Skeletal muscle tissue (tissue), 4 donors: ENCODE results near the gene SUN1. TPM values are rescaled to one million over a fixed set of nuclear protein-coding genes. Genes with fewer than 3 reads are reported as not detected.
"Not testable (repeated sequence)": the region's sequence is repeated elsewhere in the genome, so short reads cannot be mapped to it uniquely, and the experiment has no call there.

Experiments
- H3K27ac ChIP-seq: one replicate; pipeline ENCODE4 v1.7.0; 2013; ENCODE audit warnings: mild to moderate bottlenecking, low read depth, low read length, inconsistent platforms
- H3K27me3 ChIP-seq, 3 donors: one replicate each; pipeline ENCODE4 v1.7.0; 2013; ENCODE audit warnings: low read length in 3 of 3; ENCODE audit not compliant: control insufficient read depth in 3 of 3, insufficient read depth in 3 of 3
- H3K36me3 ChIP-seq, 3 donors: one replicate each; pipeline ENCODE4 v1.7.0; 2013; ENCODE audit warnings: low read length in 3 of 3; ENCODE audit not compliant: control insufficient read depth in 3 of 3, insufficient read depth in 3 of 3
- H3K4me1 ChIP-seq, 3 donors: one replicate each; pipeline ENCODE4 v1.7.0; 2013; ENCODE audit warnings: low read length in 3 of 3, mild to moderate bottlenecking in 3 of 3; ENCODE audit not compliant: control insufficient read depth in 3 of 3, insufficient read depth in 3 of 3
- H3K4me3 ChIP-seq, 3 donors: one replicate each; pipeline ENCODE4 v1.7.0; 2013; ENCODE audit warnings: low read length in 3 of 3
- H3K9ac ChIP-seq, 3 donors: one replicate each; pipeline ENCODE4 v1.7.0; 2013; ENCODE audit warnings: low read length in 3 of 3, mild to moderate bottlenecking in 3 of 3, moderate library complexity in 2 of 3, low read depth in 1 of 3
- H3K9me3 ChIP-seq, 3 donors: one replicate each; pipeline ENCODE4 v1.7.0; 2013; ENCODE audit warnings: low read length in 3 of 3; ENCODE audit not compliant: control insufficient read depth in 3 of 3
- total RNA-seq: library from RNA; depleted of rRNA; stranded (reverse); fragments of >200 nt; gene quantifications from one replicate; pipeline ENCODE4 v1.2.3, GENCODE V29; 2014
- donor health status: Osteomylitis.

The SUN1 gene
- total RNA-seq, 1 donor from 2014 or later, result 180 TPM

DNA sequence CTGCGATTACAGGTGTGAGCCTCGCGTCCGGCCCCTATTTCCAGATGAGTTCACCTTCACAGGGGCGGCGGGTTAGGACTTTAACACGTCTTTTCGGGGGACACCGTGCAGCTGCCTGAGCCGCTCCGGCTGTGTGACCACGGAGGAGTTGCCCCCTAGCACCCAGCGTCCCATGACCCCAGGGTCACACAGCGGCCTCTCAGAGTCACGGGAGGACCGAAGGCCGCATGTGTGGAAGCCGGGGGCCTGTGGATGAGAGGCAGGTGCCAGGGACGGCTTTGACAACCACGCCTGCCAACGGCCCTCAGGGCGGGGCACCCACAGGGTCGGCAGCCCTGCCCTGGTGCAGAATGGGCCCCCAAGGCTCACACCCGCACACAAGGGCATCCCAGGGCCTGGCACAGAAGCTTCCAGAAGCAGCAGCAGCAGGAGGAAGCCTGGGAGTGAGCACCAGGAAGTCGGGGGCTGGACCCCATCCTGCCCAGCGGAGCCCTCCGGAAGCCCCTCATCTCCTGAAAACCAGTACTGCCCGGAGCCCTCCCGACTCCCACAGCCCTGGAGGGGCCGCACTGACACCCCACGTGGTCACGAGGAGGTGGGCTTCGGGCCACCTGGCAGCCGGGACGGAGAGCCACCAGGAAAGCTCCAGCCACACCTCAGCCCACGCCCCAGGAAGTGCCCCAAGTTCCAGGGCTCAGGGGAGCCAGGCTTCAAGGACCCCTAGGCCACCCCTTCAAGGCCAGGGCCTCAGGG, 89.5 kb downstream of the SUN1 start:
- H3K4me3 ChIP-seq, result no peak overlapping the region
- H3K36me3 ChIP-seq, result no peaks in the 10 kb centered on the region
- peaks cover 10 to 27% (median 27%) of the 10 kb centered on the region in 3 donors for H3K27me3 ChIP-seq
- no peak overlapping the region for H3K9ac ChIP-seq
- no peak overlapping the region for H3K27ac ChIP-seq
- no peaks in the 10 kb centered on the region for H3K9me3 ChIP-seq
- peaks cover 0 to 3% (median 0%) of the 10 kb centered on the region in 3 donors for H3K4me1 ChIP-seq

DNA sequence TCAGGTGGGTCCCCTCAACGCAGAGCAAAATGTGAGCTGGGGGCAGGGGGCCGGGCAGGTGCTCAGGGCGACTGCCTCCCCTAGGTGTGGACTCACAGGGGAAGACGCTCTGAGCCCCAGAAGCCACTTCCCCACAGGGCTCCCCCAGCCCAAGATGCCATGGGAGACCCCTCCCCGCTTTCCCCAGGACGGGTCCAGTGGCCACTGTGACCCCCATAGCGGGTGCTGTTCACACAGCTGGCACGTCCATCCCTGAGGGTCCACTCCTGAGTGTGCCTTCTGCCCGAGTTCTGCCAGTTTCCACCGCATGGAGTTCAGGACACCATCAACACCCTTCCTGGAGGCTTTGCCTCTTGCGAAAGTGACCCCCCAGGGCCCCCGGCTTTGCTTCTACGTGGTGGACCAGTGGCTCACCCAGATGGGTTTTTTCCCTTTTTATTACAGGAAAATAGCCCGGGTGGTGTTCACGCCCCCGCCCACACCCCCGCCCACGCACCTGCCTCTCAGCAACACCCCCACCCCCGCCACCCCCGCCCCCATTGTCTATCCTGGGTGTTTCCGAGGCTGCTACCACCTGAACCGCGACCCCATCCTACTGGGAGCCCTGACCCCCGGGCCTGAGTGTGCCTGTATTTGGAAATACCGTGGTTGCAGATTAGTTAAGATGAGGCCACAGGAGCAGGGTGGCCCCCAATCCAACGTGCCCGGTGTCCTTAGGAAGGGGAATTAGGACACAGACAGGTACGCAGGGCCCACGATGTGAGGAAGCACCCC, 90.2 kb downstream of the SUN1 start:
- no peak overlapping the region for H3K9ac ChIP-seq
- no peak overlapping the region for H3K4me3 ChIP-seq
- peaks cover 0 to 3% (median 0%) of the 10 kb centered on the region in 3 donors for H3K4me1 ChIP-seq
- H3K27me3 ChIP-seq, result peaks cover 10 to 35% (median 31%) of the 10 kb centered on the region in 3 donors
- no peaks in the 10 kb centered on the region for H3K9me3 ChIP-seq
- no peaks in the 10 kb centered on the region for H3K36me3 ChIP-seq
- no peak overlapping the region for H3K27ac ChIP-seq

DNA sequence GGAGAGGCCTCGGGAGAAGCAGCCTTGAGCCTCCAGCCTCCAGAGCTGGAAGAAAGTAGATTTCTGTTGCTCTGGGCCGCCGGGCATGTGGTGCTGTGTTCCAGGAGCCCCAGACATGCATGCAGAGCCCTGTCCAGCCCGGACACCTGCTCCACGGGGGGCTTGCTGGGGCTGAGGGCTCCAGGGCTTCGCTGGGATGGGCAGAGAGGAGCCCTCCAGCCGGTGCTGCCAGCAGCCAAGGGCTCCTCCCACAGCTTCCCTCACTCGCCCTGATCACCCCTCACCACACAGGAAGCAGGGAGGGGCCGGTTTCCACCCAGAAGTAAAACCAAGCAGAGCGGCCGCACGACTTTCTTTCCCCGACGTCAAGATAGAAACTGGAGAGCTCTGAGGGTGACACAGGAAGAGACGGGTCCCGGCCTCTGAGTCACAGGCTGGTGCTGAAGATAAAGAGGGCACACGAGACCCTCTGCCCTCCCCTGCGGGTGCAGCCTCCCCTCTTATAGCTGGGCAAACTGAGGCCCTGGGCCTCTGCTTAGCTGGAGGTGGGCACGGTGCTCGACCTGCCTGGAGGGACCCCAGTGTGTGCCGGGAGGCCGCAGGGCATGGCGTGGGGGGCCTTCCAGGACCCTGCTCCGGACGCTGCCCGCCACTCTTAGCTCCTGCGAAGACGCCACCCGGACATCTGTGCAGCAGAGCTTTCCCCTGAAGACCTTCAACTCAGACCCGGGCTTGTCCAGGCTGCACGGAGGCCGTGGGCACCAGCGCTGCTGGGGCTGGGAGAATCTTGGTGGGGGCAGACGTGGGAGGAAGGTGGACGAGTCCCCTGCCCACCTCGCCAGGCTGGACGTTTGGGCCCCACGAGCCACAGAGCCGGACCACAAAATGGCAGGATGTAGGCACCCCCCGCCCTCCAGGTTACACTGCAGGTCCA, 91.1 kb downstream of the SUN1 start:
- H3K4me3 ChIP-seq, result no peak overlapping the region
- H3K9ac ChIP-seq, result no peak overlapping the region
- H3K27me3 ChIP-seq, result peaks cover 10 to 35% (median 31%) of the 10 kb centered on the region in 3 donors
- H3K9me3 ChIP-seq, result no peaks in the 10 kb centered on the region
- peaks cover 0 to 3% (median 0%) of the 10 kb centered on the region in 3 donors for H3K4me1 ChIP-seq
- no peaks in the 10 kb centered on the region for H3K36me3 ChIP-seq
- no peak overlapping the region for H3K27ac ChIP-seq

DNA sequence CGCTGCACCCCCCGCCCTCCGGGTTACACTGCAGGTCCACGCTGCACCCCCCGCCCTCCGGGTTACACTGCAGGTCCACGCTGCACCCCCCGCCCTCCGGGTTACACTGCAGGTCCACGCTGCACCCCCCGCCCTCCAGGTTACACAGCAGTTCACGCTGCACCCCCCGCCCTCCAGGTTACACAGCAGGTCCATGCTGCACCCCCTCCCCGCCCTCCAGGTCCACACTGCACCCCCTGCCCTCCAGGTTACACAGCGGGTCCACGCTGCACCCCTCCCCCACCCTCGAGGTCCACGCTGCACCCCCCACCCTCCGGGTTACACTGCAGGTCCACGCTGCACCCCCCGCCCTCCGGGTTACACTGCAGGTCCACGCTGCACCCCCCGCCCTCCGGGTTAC, 91.8 kb downstream of the SUN1 start:
- not testable (repeated sequence) for H3K9me3 ChIP-seq, H3K4me3 ChIP-seq, H3K36me3 ChIP-seq, H3K9ac ChIP-seq, H3K4me1 ChIP-seq, H3K27ac ChIP-seq
- peaks cover 10 to 36% (median 35%) of the 10 kb centered on the region in 3 donors for H3K27me3 ChIP-seq

Other genes with a start within 250 kb of the SUN1 start
- 13.0 TPM for gene DNAAF5, start 105.8 kb upstream of the SUN1 start, total RNA-seq
- gene PRKAR1B, start 105.2 kb upstream of the SUN1 start, total RNA-seq, result 19.3 TPM
- gene GET4, start 44.1 kb downstream of the SUN1 start, total RNA-seq, result 25.1 TPM
- gene ADAP1, start 122.2 kb downstream of the SUN1 start, total RNA-seq, result 1.0 TPM
- 12.0 TPM for gene COX19, start 143.1 kb downstream of the SUN1 start, total RNA-seq
- gene CYP2W1, start 150.7 kb downstream of the SUN1 start, total RNA-seq, result not detected
- gene GPR146, start 212.1 kb downstream of the SUN1 start, total RNA-seq, result 5.2 TPM